ENCODE data around the gene CHORDC1. TPM values are rescaled to one million over a fixed set of nuclear protein-coding genes. Genes with fewer than 3 reads are reported as not detected.
"Not testable (repeated sequence)": the region's sequence is repeated elsewhere in the genome, so short reads cannot be mapped to it uniquely, and the experiment has no call there.

Gene CHORDC1
- total RNA-seq, 1 donor from 2014 or later = 31.9 TPM

DNA sequence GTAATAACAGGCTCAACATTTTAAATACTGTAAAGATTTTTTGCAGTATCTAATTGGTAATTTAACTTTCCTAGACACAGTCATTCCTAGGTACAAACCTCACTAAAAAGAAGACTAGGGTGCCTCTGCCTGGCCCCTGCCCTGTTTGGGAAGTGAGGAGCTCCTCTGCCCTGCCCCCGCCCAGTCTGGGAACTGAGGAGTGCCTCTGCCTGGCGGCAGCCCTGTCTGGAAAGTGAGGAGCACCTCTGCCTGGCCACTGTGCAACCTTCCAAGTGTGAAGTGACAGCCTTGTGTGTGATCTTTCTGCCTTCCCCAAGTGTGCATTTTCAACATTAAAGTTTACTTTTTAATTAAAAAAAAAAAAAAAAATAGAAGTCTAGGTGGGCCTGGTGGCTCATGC is 4.2 kb downstream of the CHORDC1 start:
- peaks cover 3% of the 10 kb centered on the region for H3K36me3 Mint-ChIP-seq (ENCODE audit: low read depth)
- TF ChIP-seq, protein P1, sequence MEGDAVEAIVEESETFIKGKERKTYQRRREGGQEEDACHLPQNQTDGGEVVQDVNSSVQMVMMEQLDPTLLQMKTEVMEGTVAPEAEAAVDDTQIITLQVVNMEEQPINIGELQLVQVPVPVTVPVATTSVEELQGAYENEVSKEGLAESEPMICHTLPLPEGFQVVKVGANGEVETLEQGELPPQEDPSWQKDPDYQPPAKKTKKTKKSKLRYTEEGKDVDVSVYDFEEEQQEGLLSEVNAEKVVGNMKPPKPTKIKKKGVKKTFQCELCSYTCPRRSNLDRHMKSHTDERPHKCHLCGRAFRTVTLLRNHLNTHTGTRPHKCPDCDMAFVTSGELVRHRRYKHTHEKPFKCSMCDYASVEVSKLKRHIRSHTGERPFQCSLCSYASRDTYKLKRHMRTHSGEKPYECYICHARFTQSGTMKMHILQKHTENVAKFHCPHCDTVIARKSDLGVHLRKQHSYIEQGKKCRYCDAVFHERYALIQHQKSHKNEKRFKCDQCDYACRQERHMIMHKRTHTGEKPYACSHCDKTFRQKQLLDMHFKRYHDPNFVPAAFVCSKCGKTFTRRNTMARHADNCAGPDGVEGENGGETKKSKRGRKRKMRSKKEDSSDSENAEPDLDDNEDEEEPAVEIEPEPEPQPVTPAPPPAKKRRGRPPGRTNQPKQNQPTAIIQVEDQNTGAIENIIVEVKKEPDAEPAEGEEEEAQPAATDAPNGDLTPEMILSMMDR (IDR thresholded peaks at IDR 0.05) = no peak
- peak; percentile 70 for DNase-seq (ENCODE audit: low spot score)
- H3K27me3 Mint-ChIP-seq (ENCODE audit: low read depth) = no peaks in the 10 kb centered on the region
- peaks cover 52% of the 10 kb centered on the region for H3K4me1 Mint-ChIP-seq (ENCODE audit: low read depth)
- H3K4me3 Mint-ChIP-seq (ENCODE audit: unreplicated experiment) = no peak overlapping the region
- no peaks in the 10 kb centered on the region for H3K9me3 Mint-ChIP-seq (ENCODE audit: low read depth)
- no peak overlapping the region for H3K27ac Mint-ChIP-seq (ENCODE audit: unreplicated experiment)

DNA sequence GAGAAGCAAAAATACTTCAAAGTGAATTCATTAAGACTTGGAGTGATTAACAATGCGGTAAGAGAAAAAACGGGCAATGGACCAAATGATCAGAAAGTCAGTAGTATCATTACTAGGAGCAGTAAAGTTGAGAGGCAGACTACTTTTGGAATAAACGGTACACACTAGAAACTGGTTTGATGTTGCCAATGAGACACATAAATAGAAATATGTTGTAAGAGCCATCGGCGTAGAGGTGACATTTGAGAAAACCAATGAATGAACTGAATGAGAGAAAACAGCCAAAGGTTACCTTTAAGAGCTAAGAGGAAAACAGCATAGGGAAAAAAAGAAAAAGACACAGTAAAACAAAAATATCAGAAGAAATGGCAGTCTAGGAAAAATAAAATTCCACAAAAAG is 6.2 kb downstream of the CHORDC1 start:
- H3K27ac Mint-ChIP-seq (ENCODE audit: unreplicated experiment) = peak overlapping the region; percentile 22
- H3K9me3 Mint-ChIP-seq (ENCODE audit: low read depth) = no peaks in the 10 kb centered on the region

GRCh38 chr11:90213322-90213721 is 9.5 kb downstream of the CHORDC1 start:
- TF ChIP-seq, protein P1 (IDR thresholded peaks at IDR 0.05) = no peak
- H3K4me3 Mint-ChIP-seq (ENCODE audit: unreplicated experiment) = no peak overlapping the region
- no peaks in the 10 kb centered on the region for H3K9me3 Mint-ChIP-seq (ENCODE audit: low read depth)
- no peak overlapping the region for H3K27ac Mint-ChIP-seq (ENCODE audit: unreplicated experiment)
- H3K36me3 Mint-ChIP-seq (ENCODE audit: low read depth) = peaks cover 10% of the 10 kb centered on the region
- H3K4me1 Mint-ChIP-seq (ENCODE audit: low read depth) = peaks cover 13% of the 10 kb centered on the region
- no peak for DNase-seq (ENCODE audit: low spot score)
- H3K27me3 Mint-ChIP-seq (ENCODE audit: low read depth) = no peaks in the 10 kb centered on the region

More for the DNA sequence above, 6.2 kb downstream of the CHORDC1 start:
- Mint-ChIP-seq H3K36me3 (ENCODE audit: low read depth) (peaks cover 5% of the 10 kb centered on the region), H3K4me3 (ENCODE audit: unreplicated experiment) (no peak overlapping the region), H3K27me3 (ENCODE audit: low read depth) (no peaks in the 10 kb centered on the region), H3K4me1 (ENCODE audit: low read depth) (peaks cover 40% of the 10 kb centered on the region)
- TF ChIP-seq, protein P1 (IDR thresholded peaks at IDR 0.05) = no peak
- DNase-seq (ENCODE audit: low spot score) = no peak

DNA sequence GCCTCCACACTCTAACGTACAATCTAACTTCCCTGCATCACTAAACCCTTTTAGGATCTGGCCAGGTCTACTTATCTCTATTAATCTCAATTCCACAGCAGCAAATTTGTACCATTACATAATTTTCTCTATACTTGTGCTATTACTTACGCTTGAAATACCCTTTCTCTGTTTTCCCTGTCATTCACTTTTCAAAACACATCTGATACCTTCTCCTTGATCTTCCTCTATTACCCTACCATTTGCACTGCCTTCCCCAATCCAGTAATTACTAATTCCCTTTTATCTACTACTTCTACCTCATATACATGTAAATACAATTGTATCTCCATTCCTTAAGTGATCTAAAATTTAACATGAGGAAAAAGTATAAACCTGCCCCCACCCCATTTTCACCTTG is 14.0 kb downstream of the CHORDC1 start:
- H3K36me3 Mint-ChIP-seq (ENCODE audit: low read depth) = peaks cover 11% of the 10 kb centered on the region
- H3K4me1 Mint-ChIP-seq (ENCODE audit: low read depth) = peaks cover 17% of the 10 kb centered on the region
- no peak overlapping the region for H3K27ac Mint-ChIP-seq (ENCODE audit: unreplicated experiment)
- no peaks in the 10 kb centered on the region for H3K27me3 Mint-ChIP-seq (ENCODE audit: low read depth)
- H3K4me3 Mint-ChIP-seq (ENCODE audit: unreplicated experiment) = no peak overlapping the region
- H3K9me3 Mint-ChIP-seq (ENCODE audit: low read depth) = no peaks in the 10 kb centered on the region
- TF ChIP-seq, protein P1 (IDR thresholded peaks at IDR 0.05) = no peak
- DNase-seq (ENCODE audit: low spot score) = no peak

- not testable (repeated sequence) for H3K9me3 Mint-ChIP-seq (ENCODE audit: low read depth); DNase-seq (ENCODE audit: low spot score); H3K27me3 Mint-ChIP-seq (ENCODE audit: low read depth); H3K27ac Mint-ChIP-seq (ENCODE audit: unreplicated experiment); H3K4me3 Mint-ChIP-seq (ENCODE audit: unreplicated experiment)
- H3K36me3 Mint-ChIP-seq (ENCODE audit: low read depth) = peaks cover 12% of the 10 kb centered on the region
- H3K4me1 Mint-ChIP-seq (ENCODE audit: low read depth) = peaks cover 17% of the 10 kb centered on the region
Measured at GRCh38 chr11:90207992-90208391, 14.9 kb downstream of the CHORDC1 start.

GRCh38 chr11:90204832-90205646 is 17.8 kb downstream of the CHORDC1 start:
- no peak for DNase-seq (ENCODE audit: low spot score)
- Mint-ChIP-seq H3K9me3 (ENCODE audit: low read depth) (no peaks in the 10 kb centered on the region), H3K4me1 (ENCODE audit: low read depth) (peaks cover 17% of the 10 kb centered on the region), H3K4me3 (ENCODE audit: unreplicated experiment) (no peak overlapping the region), H3K27me3 (ENCODE audit: low read depth) (no peaks in the 10 kb centered on the region), H3K27ac (ENCODE audit: unreplicated experiment) (peak overlapping the region; percentile 87), H3K36me3 (ENCODE audit: low read depth) (peaks cover 15% of the 10 kb centered on the region)
- TF ChIP-seq, protein P1 (IDR thresholded peaks at IDR 0.05) = peak; percentile 93

All from chondrocyte (in vitro differentiated cells).